GM19238 (cell line): ENCODE measurements around the gene TRIM43B.
"Not testable (repeated sequence)": the region's sequence is repeated elsewhere in the genome, so short reads cannot be mapped to it uniquely, and the experiment has no call there.

ENCODE experiments used
- DNase-seq: peaks from one replicate; pipeline ENCODE4 v3.0.0; 2011; ENCODE audit warnings: low spot score; ENCODE audit not compliant: insufficient read length

Gene TRIM43B

DNA sequence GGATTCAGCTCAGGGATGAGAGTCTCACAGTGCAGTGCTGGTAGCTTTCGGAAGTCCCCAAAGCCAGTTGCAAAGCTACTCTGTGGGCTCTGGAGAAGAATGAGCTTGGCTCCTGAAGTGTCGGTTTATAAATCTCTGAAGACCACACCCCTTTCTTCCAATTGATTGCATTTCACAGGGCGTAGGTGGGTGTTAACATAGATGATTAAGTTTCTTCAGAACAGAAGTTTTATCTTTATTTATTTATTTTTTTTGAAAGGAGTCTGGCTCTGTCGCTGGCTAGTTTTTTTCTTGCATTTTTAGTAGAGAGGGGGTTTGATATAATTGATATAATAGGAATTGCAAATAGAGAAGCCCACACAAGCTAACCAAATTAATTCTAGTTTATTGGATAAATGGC lies at the start of gene TRIM43B:
TSS of gene TRIM43B (minus strand) at position 101 of the 400 bp plus-strand sequence. CDS start 2,040 bp downstream, outside the sequence.
- not testable (repeated sequence) for DNase-seq

- no peak for DNase-seq
Measured at GRCh38 chr2:95531254-95531771, 46.8 kb upstream of the TRIM43B start.

- no peak for DNase-seq
Measured at GRCh38 chr2:95530734-95531133, 46.2 kb upstream of the TRIM43B start.

DNA sequence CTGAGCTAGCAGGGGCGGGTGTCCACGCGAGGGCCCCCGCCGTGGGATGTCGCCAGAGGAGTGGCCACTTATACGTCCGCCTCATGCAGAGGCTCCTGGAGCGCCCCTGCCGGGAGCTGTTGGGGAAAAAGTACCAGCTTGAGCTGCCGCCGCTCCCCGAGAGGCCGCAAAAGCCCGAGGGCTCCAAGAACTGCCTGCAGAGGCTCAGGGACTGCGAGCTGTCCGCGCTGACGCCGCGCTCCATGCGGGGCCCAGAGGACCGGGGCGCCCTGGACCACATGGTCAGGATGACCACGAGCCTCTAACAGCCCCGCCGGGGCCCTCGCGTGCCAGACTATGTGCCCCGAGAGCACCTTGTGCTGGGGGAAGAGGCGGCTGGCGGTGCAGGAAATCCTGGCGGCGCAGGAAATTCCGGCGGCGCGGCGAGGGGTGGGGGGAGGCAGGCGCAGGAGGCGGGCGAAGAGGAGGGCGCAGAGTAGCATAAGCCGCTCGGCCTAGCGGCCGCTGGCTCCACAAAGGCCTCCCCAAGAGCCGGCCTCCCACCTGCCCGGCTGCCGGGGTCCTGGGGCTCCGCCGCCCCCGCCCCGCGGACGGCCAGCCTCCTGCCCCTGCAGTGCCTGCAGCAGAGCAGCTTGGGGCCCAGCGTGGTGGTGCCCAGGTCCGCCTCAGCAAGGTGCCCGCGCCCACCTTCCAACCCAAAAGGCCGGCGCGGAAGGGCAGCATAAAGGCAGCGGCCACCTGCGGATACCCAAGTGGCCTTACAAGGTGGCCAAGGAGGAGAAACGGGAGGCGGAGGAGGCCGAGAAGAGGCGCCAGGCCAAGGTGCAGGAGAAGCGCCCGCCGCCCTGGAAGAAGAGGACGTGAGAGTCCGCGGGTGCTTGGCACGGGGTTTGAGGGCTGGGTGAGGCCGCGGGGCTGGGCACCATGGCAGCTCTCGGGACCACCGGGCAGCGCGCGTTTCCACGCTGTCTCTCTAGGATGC lies 42.1 kb upstream of the TRIM43B start:
- peak; percentile 46 for DNase-seq

DNA sequence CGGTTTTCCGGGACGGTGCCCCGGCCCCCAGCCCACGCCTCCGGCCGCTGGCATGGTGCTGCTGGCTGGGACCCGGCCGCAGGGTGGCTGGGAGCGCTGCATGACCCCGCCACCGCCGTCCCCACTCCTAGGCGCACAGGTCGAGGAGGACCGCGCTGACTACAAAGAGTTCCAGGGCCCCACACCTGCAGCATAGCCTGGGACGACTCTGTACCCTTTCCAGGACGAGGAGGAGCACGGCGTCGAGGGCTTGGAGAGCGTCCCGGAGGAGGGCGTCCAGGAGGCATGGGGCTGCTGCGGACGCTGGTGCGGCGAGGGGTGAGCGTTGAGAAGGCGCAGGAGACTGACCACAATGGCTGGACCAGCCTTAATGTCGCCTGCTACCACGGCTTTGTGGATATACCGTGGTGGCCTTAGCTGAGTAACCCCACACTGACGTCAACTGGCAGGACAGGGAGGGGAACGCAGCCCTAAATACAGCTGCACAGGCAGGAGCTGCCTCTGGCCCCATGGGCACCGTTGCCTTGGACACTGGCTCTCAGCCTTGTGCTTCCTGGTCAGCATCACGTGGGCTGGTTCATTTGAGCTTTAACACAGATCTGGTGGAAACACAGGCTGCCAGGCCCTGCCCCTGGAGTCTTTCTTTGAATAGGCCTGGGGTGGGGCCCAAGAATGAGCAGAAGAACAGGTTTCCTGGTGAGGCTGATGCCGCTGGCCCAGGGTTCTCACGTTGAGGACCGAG lies 40.9 kb upstream of the TRIM43B start:
- no peak for DNase-seq

- no peak for DNase-seq
Measured at GRCh38 chr2:95524195-95524594, 39.6 kb upstream of the TRIM43B start.

DNA sequence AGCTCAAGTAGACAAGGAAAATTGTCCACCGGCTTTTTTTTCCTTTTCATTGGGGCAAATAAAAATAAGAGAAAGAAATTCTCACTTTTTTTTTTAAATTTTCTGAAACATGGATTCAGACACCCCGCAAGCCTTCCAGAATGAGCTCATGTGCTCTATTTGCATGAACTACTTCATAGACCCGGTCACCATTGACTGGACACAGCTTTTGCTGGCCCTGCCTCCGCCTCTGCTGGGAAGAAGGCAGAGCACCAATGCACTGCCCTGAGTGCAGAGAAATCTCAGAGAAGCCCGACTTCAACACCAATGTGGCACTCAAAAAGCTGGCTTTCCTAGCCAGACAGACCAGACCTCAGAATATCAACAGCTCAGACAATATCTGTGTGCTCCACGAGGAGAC lies 30.2 kb upstream of the TRIM43B start:
- no peak for DNase-seq

DNA sequence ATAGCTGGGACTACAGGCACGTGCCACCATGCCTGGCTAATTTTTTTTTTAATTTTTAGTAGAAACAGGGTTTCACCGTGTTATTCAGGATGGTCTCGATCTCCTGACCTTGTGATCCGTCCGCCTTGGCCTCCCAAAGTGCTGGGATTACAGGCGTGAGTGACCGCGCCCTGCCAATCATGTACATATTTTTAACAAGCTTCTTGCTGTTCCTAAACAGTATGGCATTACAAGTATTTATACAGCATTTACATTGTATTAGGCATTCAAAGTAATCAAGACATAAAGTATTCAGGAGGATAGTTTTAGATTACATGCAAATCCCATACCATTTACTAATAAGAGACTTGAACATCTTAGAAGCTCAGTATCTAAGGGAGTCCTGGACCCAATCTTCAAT lies 29.7 kb upstream of the TRIM43B start:
- DNase-seq = not testable (repeated sequence)

GRCh38 chr2:95509408-95509807 lies 24.9 kb upstream of the TRIM43B start:
- DNase-seq = no peak

- no peak for DNase-seq
Measured at GRCh38 chr2:95505222-95505621, 20.7 kb upstream of the TRIM43B start.

DNA sequence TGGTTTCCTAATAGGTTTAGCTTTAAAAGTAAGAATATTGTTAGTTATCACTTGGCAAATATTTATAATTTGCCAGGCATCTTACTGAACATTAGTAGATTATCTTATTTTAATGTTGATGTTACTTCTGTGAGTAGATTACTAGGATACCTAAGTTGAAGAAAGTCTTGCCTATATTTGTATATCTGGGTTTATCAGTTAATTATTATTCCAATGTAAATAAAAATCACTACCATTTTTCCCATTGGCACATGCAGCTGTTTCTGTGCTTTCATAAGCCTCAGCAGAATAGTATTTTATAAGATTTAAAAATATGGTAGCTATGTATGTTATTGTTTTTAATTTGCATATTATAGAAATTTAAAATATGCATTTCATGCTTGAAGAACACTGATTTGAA lies 16.3 kb upstream of the TRIM43B start:
- DNase-seq = no peak

GRCh38 chr2:95492076-95492475 lies 7.5 kb upstream of the TRIM43B start:
- DNase-seq = not testable (repeated sequence)

DNA sequence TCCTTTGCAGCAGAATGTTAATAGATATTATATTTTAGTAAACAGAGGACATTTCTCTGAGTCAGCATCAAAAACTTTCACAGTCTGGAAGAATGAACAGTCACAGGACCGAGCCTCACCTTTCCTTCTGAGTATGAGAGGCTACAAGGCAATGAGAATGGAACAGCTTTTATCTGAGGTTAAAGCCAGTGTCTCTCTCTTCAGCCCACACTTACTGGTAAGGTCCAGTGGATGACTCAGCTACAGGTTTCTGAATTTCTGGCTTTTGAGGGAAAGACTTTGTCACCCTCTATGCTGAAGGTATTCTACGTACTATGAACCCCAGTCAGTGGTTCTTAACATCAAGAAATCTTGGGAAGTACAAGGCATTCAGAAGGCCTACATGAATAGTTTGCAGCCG lies 9.5 kb downstream of the TRIM43B start:
- DNase-seq = not testable (repeated sequence)

GRCh38 chr2:95467984-95468383 lies 16.6 kb downstream of the TRIM43B start:
- DNase-seq = not testable (repeated sequence)

- DNase-seq = not testable (repeated sequence)
Measured at GRCh38 chr2:95466572-95466971, 18.0 kb downstream of the TRIM43B start.

DNA sequence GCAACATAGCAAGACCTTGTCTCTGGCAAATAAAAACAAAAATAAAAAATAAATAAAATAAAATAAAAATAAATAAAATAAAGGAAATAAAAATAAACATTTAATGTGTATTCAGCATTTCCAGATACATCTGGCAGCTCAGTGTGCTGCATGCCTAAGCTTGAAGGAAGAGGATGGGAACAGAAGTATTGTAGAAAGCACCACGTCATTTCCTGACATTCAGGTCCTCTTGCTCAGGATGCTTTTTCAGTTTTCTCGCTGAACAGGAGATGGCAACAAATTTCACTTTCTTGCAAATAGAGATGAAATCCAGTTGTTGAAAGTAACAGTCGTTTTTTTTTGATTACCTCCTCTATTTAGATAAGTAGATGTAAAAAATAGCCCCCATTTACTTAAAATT lies 21.3 kb downstream of the TRIM43B start:
- DNase-seq = not testable (repeated sequence)

GRCh38 chr2:95445317-95445716 lies 39.2 kb downstream of the TRIM43B start:
- not testable (repeated sequence) for DNase-seq

DNA sequence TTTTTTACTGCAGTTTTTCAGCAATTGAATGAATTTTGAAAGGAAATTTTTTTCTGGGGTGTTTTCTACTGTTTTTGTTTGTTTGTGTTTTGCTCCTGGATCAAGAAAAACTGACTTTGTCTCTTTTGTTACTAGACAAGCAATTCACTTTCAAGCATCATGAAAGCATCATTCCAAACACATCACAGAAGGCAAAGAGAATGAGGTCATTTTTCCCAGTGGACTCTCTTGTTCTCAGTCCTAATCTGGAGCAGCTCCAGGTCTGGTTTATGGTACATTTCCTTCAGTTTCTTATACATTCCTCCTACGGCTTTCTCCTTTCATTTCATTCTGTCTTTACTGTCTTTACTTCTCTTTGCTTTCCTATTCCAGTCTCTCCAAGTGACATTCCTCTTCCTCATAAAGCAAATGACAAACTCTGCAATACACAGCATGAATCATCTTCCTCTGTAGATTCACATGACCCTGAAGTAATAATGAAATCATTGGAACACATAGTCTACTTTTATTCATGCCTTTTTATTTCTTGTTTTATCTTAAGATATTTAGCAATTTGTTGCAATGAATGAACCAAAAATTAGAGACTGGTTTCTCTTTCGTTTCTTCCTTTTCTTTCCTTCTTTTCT lies 42.0 kb downstream of the TRIM43B start:
- not testable (repeated sequence) for DNase-seq

- DNase-seq = not testable (repeated sequence)
Measured at GRCh38 chr2:95435872-95436209, 48.7 kb downstream of the TRIM43B start.

- not testable (repeated sequence) for DNase-seq
Measured at GRCh38 chr2:95435162-95435871, 49.2 kb downstream of the TRIM43B start.
